LNCAP (cell line): Measurements from ENCODE around the gene SAP130.

ENCODE experiments used
- CTCF ChIP-seq: fragments of 450-650 bp; IDR thresholded peaks from 2 replicates; pipeline ENCODE4 v1.5.1; 2017; ENCODE audit warnings: mild to moderate bottlenecking

SAP130 gene

GRCh38 chr2:127906206-127906926 is 121.5 kb downstream of the SAP130 start:
- no peak for TF ChIP-seq CTCF

GRCh38 chr2:127901339-127902056 is 126.4 kb downstream of the SAP130 start:
- TF ChIP-seq CTCF = no peak

GRCh38 chr2:127897531-127898211 is 130.2 kb downstream of the SAP130 start:
- no peak for TF ChIP-seq CTCF

GRCh38 chr2:127893494-127893893 is 134.4 kb downstream of the SAP130 start:
- no peak for TF ChIP-seq CTCF

GRCh38 chr2:127893033-127893432 is 134.8 kb downstream of the SAP130 start:
- TF ChIP-seq CTCF = no peak

GRCh38 chr2:127891811-127892210 is 136.0 kb downstream of the SAP130 start:
- TF ChIP-seq CTCF = no peak
